DMS53 treated with DMSO at 0.1 percent for 48 hours (cell line): Measurements from ENCODE around the gene L1TD1.
"Not testable (repeated sequence)": the region's sequence is repeated elsewhere in the genome, so short reads cannot be mapped to it uniquely, and the experiment has no call there.

Source experiments
- DNase-seq: peaks from one replicate; lab custom pipeline; 2025; ENCODE audit not compliant: unreplicated experiment; lab: John Stamatoyannopoulos, UW

L1TD1 gene

GRCh38 chr1:62194651-62195544 lies at the start of gene L1TD1:
Gene L1TD1 (plus strand): TSS chr1:62194849. CDS start chr1:62206629, 11,780 bp downstream.
- no peak for DNase-seq

- DNase-seq = no peak
Observed at GRCh38 chr1:62159940-62160348, 34.7 kb upstream of the L1TD1 start.

- DNase-seq = no peak
Observed at GRCh38 chr1:62161711-62162110, 32.9 kb upstream of the L1TD1 start.

GRCh38 chr1:62170380-62170779 lies 24.3 kb upstream of the L1TD1 start:
- DNase-seq = not testable (repeated sequence)

GRCh38 chr1:62175568-62176179 lies 19.0 kb upstream of the L1TD1 start:
- peak; percentile 71 for DNase-seq

- no peak for DNase-seq
Observed at GRCh38 chr1:62176597-62177312, 17.9 kb upstream of the L1TD1 start.

GRCh38 chr1:62177621-62178020 lies 17.0 kb upstream of the L1TD1 start:
- DNase-seq = no peak

- DNase-seq = no peak
Observed at GRCh38 chr1:62178372-62178771, 16.3 kb upstream of the L1TD1 start.

GRCh38 chr1:62180054-62180453 lies 14.6 kb upstream of the L1TD1 start:
- DNase-seq = not testable (repeated sequence)

GRCh38 chr1:62180639-62181038 lies 14.0 kb upstream of the L1TD1 start:
- peak; percentile 34 for DNase-seq

- DNase-seq = no peak
Observed at GRCh38 chr1:62181532-62181931, 13.1 kb upstream of the L1TD1 start.

GRCh38 chr1:62182157-62182556 lies 12.5 kb upstream of the L1TD1 start:
- not testable (repeated sequence) for DNase-seq

GRCh38 chr1:62183164-62184020 lies 11.3 kb upstream of the L1TD1 start:
- not testable (repeated sequence) for DNase-seq

- DNase-seq = no peak
Observed at GRCh38 chr1:62184336-62184735, 10.3 kb upstream of the L1TD1 start.

- DNase-seq = not testable (repeated sequence)
Observed at GRCh38 chr1:62185233-62185632, 9.4 kb upstream of the L1TD1 start.

- no peak for DNase-seq
Observed at GRCh38 chr1:62185677-62186076, 9.0 kb upstream of the L1TD1 start.

- no peak for DNase-seq
Observed at GRCh38 chr1:62187548-62187947, 7.1 kb upstream of the L1TD1 start.

GRCh38 chr1:62188111-62188510 lies 6.5 kb upstream of the L1TD1 start:
- DNase-seq = no peak

GRCh38 chr1:62196086-62196690 lies 1.5 kb downstream of the L1TD1 start:
- no peak for DNase-seq

GRCh38 chr1:62198069-62198780 lies 3.6 kb downstream of the L1TD1 start:
- DNase-seq = no peak
